GM18951 (cell line): ENCODE results near the gene AP3B1.

Source experiments
- POLR2A ChIP-seq: IDR thresholded peaks from 4 replicates; pipeline ENCODE4 v1.6.1; 2011; ENCODE audit warnings: mild to moderate bottlenecking; ENCODE audit not compliant: insufficient read length, insufficient read depth; ENCODE audit errors: extremely low read depth
- in situ Hi-C: fragments of 300-500 bp; cut with MboI; formaldehyde crosslinking; loops from one replicate; pipeline ENCODE4 v1.12.0; 2022; ENCODE audit warnings: low sequenced_read_pairs, mixed read lengths, inconsistent platforms; ENCODE audit not compliant: unreplicated experiment

The AP3B1 gene, protein sequence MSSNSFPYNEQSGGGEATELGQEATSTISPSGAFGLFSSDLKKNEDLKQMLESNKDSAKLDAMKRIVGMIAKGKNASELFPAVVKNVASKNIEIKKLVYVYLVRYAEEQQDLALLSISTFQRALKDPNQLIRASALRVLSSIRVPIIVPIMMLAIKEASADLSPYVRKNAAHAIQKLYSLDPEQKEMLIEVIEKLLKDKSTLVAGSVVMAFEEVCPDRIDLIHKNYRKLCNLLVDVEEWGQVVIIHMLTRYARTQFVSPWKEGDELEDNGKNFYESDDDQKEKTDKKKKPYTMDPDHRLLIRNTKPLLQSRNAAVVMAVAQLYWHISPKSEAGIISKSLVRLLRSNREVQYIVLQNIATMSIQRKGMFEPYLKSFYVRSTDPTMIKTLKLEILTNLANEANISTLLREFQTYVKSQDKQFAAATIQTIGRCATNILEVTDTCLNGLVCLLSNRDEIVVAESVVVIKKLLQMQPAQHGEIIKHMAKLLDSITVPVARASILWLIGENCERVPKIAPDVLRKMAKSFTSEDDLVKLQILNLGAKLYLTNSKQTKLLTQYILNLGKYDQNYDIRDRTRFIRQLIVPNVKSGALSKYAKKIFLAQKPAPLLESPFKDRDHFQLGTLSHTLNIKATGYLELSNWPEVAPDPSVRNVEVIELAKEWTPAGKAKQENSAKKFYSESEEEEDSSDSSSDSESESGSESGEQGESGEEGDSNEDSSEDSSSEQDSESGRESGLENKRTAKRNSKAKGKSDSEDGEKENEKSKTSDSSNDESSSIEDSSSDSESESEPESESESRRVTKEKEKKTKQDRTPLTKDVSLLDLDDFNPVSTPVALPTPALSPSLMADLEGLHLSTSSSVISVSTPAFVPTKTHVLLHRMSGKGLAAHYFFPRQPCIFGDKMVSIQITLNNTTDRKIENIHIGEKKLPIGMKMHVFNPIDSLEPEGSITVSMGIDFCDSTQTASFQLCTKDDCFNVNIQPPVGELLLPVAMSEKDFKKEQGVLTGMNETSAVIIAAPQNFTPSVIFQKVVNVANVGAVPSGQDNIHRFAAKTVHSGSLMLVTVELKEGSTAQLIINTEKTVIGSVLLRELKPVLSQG

DNA sequence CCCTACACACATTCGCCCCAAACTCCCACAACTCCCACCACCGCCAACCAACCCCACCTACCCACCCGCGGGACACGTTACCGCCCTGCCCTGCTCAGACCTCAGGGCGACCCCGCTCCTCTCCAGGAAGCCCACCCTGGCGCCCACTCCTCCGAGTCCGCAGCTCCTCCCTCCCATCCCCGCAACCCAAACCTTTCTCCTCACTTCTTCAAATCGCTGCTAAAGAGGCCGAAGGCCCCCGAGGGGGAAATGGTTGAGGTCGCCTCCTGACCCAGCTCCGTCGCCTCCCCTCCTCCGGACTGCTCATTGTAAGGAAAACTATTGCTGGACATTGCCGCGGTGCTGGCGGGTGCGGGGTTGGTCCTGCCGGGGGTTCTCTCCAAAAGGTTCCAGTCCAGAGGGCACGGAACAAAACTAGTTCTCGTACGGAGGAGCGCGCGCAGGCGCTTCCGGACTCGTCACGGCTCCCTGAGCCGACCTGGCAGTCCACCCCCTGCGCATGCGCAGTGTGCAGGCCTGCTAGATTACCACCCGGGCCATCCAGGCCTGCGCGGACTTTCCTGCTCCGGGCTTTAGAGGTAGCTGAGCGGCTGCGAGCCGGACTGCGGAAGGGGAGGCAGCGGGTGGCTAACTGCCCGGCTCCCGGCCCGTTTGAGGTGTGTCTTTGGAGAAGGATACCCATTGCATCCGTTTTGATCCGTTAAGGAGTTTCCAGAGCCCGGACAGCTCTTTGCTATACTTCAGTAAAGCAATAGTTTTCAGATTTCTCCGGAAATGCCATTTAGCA, at the start of gene AP3B1:
AP3B1 (minus strand) TSS at position 451 of the 787 bp plus-strand sequence; CDS start at position 332, 119 bp downstream.
- in situ Hi-C loops, result no loop called here
- TF ChIP-seq POLR2A, result peak; percentile 94

DNA sequence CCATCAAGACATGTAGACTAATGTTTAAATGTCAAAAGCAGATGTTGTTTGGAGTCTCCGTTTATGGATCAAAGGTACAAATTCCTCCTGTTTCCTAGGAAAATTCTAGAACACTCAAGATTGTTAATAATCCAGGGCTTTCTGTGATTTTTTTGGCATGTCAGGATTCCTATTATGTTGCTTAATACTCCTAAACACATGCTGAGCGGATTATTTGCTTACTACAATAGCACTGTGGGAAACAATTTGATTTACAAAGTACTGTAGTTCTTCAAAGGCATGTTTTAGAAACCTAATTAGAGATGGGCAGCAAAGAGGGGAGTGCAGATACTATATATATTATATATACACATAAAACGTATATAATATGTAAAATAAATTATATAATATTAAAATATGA, 46.9 kb upstream of the AP3B1 start:
- in situ Hi-C loops, result no loop called here
- TF ChIP-seq POLR2A, result no peak

DNA sequence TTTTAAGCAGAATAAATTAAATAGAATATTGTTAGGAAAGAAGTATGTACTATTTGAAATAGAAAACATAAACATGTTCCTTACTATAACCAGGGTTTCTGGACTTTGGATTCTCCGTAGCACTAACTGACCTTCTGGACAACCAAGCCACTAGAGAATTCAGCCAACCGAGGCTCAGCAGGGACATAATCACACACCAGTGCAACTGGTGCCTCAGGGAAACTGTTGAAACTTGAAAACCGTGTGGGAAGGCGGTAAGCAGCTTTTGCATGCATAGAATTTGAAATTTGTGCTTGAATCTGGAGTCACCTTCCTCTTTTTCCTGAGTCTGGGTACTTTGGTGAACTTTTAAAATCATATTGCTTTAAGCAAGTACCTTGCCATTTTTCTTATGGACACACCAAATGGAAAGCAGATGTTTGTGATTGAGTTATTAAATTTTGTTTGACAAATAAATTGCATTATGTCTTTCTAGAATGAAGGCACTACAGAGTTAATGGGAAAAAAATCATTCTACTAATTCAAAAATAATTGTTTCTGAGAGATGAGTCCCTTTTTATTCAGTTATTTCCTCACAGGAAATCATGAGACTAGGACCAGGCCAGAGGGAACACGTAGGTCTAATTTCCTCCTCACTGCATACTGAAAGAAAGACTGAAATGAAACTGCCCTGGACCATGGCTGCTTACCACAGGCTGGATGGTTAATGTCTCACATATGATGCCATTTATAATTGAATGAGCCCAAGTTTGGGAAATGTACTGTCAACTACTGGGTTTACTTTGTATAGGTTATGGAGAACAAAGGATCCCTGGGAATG, 45.3 kb upstream of the AP3B1 start:
- in situ Hi-C loops, result no loop called here

DNA sequence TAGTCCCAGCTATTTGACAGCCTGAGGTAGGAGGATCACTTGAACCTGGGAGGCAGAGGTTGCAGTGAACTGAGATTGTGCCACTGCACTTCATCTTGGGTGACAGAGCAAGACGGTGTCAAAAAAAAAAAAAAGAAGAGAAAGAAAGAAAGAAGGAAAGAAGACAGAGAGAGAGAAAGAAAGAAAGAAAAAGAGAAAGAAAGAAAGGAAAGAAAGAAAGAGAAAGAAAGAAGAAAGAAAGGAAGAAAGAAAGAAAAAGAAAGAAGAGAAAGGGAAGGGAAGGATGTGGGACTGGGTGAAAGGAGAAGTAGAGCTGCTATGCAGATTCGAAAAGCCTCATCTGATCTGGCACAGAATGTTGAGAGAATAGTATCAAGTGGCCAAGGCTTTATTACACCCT, 42.2 kb upstream of the AP3B1 start:
- TF ChIP-seq POLR2A, result no peak
- in situ Hi-C loops, result no loop called here

More for the DNA sequence above, 45.3 kb upstream of the AP3B1 start:
- no peak for TF ChIP-seq POLR2A

DNA sequence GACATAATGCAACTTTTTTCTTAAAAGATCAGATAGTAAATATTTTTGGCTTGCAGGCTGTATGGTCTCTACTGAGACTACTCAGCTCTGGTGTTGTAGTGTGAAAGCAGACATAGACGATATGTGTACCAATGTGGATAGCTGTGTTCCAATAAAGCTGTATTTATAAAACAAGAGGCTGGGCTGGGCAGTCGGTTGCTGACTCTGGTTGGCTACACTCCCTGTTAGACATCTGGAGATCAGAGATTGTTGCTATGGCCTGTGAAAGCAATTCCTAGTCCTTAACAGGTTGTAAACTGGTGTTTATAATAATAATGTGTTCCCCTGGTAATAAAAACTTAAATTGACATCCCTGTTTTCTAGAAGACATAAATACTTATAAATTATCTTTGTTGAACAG, 41.5 kb upstream of the AP3B1 start:
- in situ Hi-C loops, result no loop called here
- TF ChIP-seq POLR2A, result no peak

DNA sequence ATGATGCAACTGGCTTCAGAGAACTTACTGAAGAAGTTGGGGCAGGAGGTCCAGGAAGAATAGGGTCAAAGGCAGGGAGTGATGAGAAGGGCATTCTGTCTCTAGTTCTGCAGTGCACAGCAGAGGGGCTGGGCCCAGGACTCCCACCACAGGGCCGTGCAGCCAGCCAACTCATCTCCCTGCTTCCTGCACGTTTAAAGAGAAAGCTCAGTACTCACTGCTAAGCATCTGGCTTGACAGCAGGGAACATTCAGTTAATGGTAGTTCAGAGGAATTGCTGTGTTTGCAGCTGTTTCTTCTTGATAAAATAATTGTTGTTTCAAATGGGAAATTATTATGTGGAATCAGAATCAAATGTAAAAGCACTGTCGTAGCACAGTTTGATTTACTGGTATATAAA, 40.3 kb upstream of the AP3B1 start:
- in situ Hi-C loops, result no loop called here
- no peak for TF ChIP-seq POLR2A

DNA sequence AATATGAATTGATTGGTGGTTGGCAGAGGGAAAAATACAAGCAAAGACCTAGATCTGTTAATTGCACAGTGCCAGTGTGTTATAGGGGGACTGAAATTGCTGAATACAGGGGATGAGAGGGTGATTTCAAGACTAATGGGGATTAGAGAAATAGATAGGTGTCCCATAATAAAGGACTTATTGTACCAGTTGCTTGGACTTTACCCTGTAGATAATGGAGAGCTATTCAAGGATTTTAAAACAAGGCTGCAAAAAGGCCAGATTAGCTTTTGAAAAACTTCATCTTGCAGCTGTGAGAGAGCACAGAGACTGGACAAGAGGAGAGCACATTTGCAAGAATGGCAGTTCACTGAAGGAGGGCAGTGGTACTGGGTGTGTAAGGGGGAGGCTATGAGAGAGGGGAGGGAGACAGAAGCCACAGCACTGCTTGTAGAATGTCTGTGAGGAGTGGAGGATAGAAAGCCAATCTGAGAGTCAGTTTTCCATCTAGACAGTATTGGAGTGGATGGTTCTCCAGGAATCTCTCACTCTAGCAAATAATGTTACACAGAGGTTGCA, 37.1 kb upstream of the AP3B1 start:
- in situ Hi-C loops, result no loop called here
- TF ChIP-seq POLR2A, result no peak

DNA sequence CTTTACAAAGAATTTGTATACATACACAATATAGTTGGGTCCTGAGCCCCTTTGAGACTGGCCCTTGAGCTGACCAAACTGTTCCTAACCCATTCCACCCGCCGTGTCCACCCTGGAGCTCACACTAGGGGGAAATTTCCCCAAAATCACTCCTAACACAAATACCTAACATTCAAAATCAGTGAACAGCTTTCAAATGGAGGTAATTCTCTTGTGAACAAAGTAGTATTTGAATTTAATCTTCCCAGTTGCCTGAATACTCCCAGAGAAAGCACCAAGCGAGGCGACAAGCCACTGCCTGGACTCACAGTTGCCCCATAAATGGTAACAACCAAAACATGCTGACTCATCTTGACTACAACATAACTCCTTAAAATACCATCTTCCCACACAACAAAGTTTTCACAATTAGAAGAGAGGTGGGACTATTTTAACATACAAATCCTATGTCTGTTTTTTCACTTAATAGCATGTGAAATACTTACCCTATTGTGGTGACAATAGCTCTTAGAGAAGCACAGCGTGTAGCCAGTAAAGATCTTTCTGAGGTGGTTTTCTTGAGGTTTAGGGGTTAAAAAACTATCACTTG, 34.2 kb upstream of the AP3B1 start:
- TF ChIP-seq POLR2A, result no peak
- in situ Hi-C loops, result no loop called here

DNA sequence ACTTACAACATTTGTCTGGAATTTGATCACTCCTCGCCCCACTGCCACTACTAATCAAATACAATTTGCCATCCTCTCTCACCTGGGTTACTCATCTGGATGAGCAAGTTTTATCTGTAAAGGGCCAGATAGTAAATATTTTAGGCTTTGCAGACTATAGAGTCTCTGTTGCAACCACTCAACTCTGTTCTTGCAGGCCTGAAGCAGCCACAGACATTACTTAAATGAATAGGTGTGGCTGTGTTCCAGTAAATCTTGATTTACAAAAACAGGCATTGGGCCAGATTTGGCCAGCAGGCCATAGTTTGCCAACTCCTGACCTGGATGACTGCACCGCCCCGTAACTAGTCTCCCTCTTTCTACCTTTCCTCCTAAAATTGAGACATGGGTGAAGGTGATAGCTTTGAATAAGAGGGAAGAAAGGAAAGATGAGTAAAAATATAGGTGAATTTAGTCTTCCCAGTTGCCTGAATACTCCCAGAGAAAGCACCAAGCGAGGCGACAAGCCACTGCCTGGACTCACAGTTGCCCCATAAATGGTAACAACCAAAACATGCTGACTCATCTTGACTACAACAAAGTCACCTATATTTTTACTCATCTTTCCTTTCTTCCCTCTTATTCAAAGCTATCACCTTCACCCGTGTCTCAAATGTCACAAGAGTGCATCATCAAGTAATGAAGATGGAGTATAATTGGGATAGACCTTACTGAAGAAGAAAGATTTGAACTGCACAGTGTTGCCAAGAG, 33.4 kb upstream of the AP3B1 start:
- no peak for TF ChIP-seq POLR2A
- in situ Hi-C loops, result no loop called here

DNA sequence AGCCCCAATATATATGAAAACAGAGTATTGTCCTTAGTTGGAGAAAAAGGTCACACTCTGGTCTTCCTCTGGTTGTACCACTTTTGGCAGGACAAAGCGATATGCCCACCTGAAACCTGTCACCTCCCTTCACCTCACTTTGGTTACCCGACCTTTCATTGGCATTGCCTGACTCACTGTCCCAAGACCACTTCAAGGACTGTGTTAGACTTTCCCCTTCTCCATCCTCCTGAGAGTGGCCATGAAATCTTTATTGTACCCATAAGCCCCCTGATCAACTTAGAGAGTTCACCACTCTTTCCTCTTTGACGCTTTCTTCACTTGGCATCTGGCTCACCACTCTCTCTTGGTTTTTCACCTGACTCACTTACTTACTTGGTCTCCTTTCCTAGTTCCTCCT, 32.4 kb upstream of the AP3B1 start:
- in situ Hi-C loops, result no loop called here
- no peak for TF ChIP-seq POLR2A

DNA sequence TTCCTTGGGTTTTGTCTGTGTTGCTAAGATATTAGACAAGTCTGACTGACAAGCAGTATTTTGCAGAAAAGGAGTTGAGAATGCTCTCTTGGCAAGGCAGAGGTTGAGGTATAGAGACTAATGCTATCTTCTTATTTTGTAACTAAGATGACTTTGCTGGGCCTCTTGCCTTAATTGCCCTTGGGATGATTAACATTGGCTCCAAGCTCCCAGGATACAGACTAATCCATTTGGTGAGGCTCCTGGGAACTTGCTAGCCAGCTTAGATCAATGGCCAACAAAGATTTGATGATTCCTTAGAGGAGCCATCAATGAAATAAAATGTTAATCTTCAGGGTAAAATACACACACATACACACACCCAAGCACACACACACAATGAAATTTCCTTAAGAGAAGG, 28.7 kb upstream of the AP3B1 start:
- in situ Hi-C loops, result no loop called here
- no peak for TF ChIP-seq POLR2A
